GM10248 (cell line): ENCODE data around the gene NFE2L2.

Source experiments
- CTCF ChIA-PET: fragments of 300-600 bp; sonication (Branson Sonifier 250); formaldehyde crosslinking; extraction: SDS; loops from one replicate; lab custom pipeline; 2021; ENCODE audit warnings: antibody characterized with exemption; lab: Yijun Ruan, JAX
- POLR2A ChIA-PET: fragments of 350-650 bp; sonication (Branson Sonifier 250); formaldehyde crosslinking; extraction: SDS; loops from one replicate; lab custom pipeline; 2020; ENCODE audit warnings: antibody characterized with exemption; lab: Yijun Ruan, JAX
- DNase-seq: peaks from one replicate; pipeline ENCODE4 v3.0.0; 2012; ENCODE audit errors: extremely low spot score
- CTCF ChIP-seq: IDR thresholded peaks from 2 replicates; pipeline ENCODE4 v1.5.1; 2012; ENCODE audit warnings: mild to moderate bottlenecking, low read depth; ENCODE audit errors: extremely low read depth, missing control alignments, control extremely low read depth

The NFE2L2 gene

GRCh38 chr2:177265824-177266817 lies 1.6 kb upstream of the NFE2L2 start:
- TF ChIP-seq CTCF, result no peak
- POLR2A ChIA-PET, result interaction anchor here (0.6 to 1.9 kb wide), 4 partner anchors 26 to 508 kb away, joined by 3 to 5 read pairs (median 4); no protein-coding TSS in a partner anchor
- CTCF ChIA-PET, result interaction anchor here (0.9 to 8.2 kb wide), 14 partner anchors 7 to 149 kb away, joined by 3 to 53 read pairs (median 14); partner anchors contain the start of gene AGPS
- no peak for DNase-seq

- TF ChIP-seq CTCF, result no peak
- ChIA-PET POLR2A (interaction anchor here (0.7 to 1.9 kb wide), 15 partner anchors 9 to 100 kb away, joined by 3 to 9 read pairs (median 4); partner anchors contain the start of gene HNRNPA3), CTCF (interaction anchor here (0.6 to 8.2 kb wide), 51 partner anchors 9 to 457 kb away, joined by 3 to 53 read pairs (median 4); partner anchors contain the start of genes AGPS and HNRNPA3)
- no peak for DNase-seq
Measured at GRCh38 chr2:177264209-177264692, 276 bp downstream of the NFE2L2 start.

GRCh38 chr2:177263451-177264208 lies 897 bp downstream of the NFE2L2 start:
- ChIA-PET CTCF (interaction anchor here (0.6 to 8.2 kb wide), 46 partner anchors 9 to 462 kb away, joined by 3 to 53 read pairs (median 5); partner anchors contain the start of gene HNRNPA3), POLR2A (interaction anchor here (0.5 to 1.9 kb wide), 11 partner anchors 15 to 98 kb away, joined by 3 to 7 read pairs (median 4); partner anchors contain the start of gene HNRNPA3)
- peak; percentile 83 for DNase-seq
- peak; percentile 94 for TF ChIP-seq CTCF

GRCh38 chr2:177262958-177263450 lies 1.5 kb downstream of the NFE2L2 start:
- no peak for DNase-seq
- no peak for TF ChIP-seq CTCF
- ChIA-PET CTCF (interaction anchor here (0.6 to 8.2 kb wide), 38 partner anchors 8 to 462 kb away, joined by 3 to 53 read pairs (median 7); partner anchors contain the start of gene HNRNPA3), POLR2A (interaction anchor here (1.0 to 1.4 kb wide), 5 partner anchors 14 to 97 kb away, joined by 3 to 4 read pairs (median 3); no protein-coding TSS in a partner anchor)

GRCh38 chr2:177262092-177262491 lies 2.4 kb downstream of the NFE2L2 start:
- DNase-seq, result no peak
- ChIA-PET POLR2A (no interaction called here), CTCF (interaction anchor here (3.2 to 8.2 kb wide), 5 partner anchors 22 to 97 kb away, joined by 15 to 53 read pairs (median 22); no protein-coding TSS in a partner anchor)
- TF ChIP-seq CTCF, result no peak
